IMR-90 (cell line): ENCODE measurements around the gene NPAS3. TPM values are rescaled to one million over a fixed set of nuclear protein-coding genes. Genes with fewer than 3 reads are reported as not detected.

Experiments used
- ATAC-seq: fragments of 200-7000 bp; cut with Tn5 transposase; 2 replicates; pipeline ENCODE4 v1.9.1; 2020; ENCODE audit warnings: low read depth, mild to moderate bottlenecking, moderate library complexity
- BruUV-seq: library from RNA; stranded (reverse); fragments of 400-500 nt; replicated peaks from 2 replicates; lab custom pipeline; 2021; lab: Mats Ljungman, UMichigan
- CTCF ChIA-PET: fragments of 300-600 bp; formaldehyde crosslinking; extraction: SDS; loops from one replicate; lab custom pipeline; 2021; ENCODE audit warnings: antibody characterized with exemption; lab: Yijun Ruan, JAX
- POLR2A ChIA-PET: fragments of 300-600 bp; sonication (Branson Sonifier 250); formaldehyde crosslinking; loops from one replicate; lab custom pipeline; 2022; ENCODE audit warnings: antibody characterized with exemption; ENCODE audit not compliant: unreplicated experiment; lab: Charles Lee
- DNase-seq: peaks from one replicate; pipeline ENCODE4 v3.0.0; 2013
- H2AFZ ChIP-seq: replicated peaks from 2 replicates; pipeline ENCODE3; 2013; ENCODE audit warnings: low read length, mild to moderate bottlenecking; ENCODE audit not compliant: poor library complexity
- H2AK5ac ChIP-seq: 2 replicates; pipeline ENCODE4 v1.6.1; 2013; ENCODE audit warnings: low read depth, low read length, inconsistent platforms
- H2AK9ac ChIP-seq: replicated peaks from 2 replicates; pipeline ENCODE3; 2013; ENCODE audit warnings: mild to moderate bottlenecking, low read depth, low read length, moderate library complexity; ENCODE audit not compliant: poor library complexity
- H2BK120ac ChIP-seq: 2 replicates; pipeline ENCODE4 v1.6.1; 2013; ENCODE audit warnings: low read depth, low read length, inconsistent platforms
- H2BK15ac ChIP-seq: 3 replicates; pipeline ENCODE4 v1.6.1; 2013; ENCODE audit warnings: low read depth, low read length, inconsistent platforms
- H2BK20ac ChIP-seq: 2 replicates; pipeline ENCODE4 v1.6.1; 2013; ENCODE audit warnings: low read depth, mild to moderate bottlenecking, inconsistent platforms, low read length, moderate library complexity
- H2BK5ac ChIP-seq: 2 replicates; pipeline ENCODE4 v1.6.1; 2013; ENCODE audit warnings: mild to moderate bottlenecking, low read depth, low read length, inconsistent platforms; ENCODE audit not compliant: poor library complexity, severe bottlenecking
- H3K14ac ChIP-seq: replicated peaks from 2 replicates; pipeline ENCODE4 v1.6.1; 2013; ENCODE audit warnings: low read depth, low read length, inconsistent platforms
- H3K18ac ChIP-seq: 2 replicates; pipeline ENCODE4 v1.6.1; 2013; ENCODE audit warnings: low read depth, low read length, control low read depth
- H3K23ac ChIP-seq: 2 replicates; pipeline ENCODE4 v1.6.1; 2013; ENCODE audit warnings: low read depth, low read length, inconsistent platforms
- H3K27ac ChIP-seq: 2 replicates; pipeline ENCODE4 v1.5.1; 2013; ENCODE audit warnings: mild to moderate bottlenecking, control low read depth, low read length; ENCODE audit not compliant: insufficient read depth
- H3K27me3 ChIP-seq: 2 replicates; pipeline ENCODE4 v1.6.1; 2013; ENCODE audit warnings: low read length; ENCODE audit not compliant: control insufficient read depth, insufficient read depth
- H3K36me3 ChIP-seq: 2 replicates; pipeline ENCODE4 v1.6.1; 2013; ENCODE audit warnings: low read length, mixed read lengths; ENCODE audit not compliant: control insufficient read depth, insufficient read depth
- H3K4ac ChIP-seq: 2 replicates; pipeline ENCODE4 v1.6.1; 2013; ENCODE audit warnings: low read depth, low read length, inconsistent platforms
- H3K4me1 ChIP-seq: 2 replicates; pipeline ENCODE4 v1.6.1; 2013; ENCODE audit warnings: low read length, mixed read lengths; ENCODE audit not compliant: control insufficient read depth, insufficient read depth
- H3K4me2 ChIP-seq: 2 replicates; pipeline ENCODE4 v1.6.1; 2013; ENCODE audit warnings: low read depth, mild to moderate bottlenecking, control low read depth, low read length, moderate library complexity
- H3K4me3 ChIP-seq: 2 replicates; pipeline ENCODE4 v1.5.1; 2013; ENCODE audit warnings: low read depth, mild to moderate bottlenecking, control low read depth, low read length, moderate library complexity; ENCODE audit not compliant: insufficient read depth
- H3K56ac ChIP-seq: 2 replicates; pipeline ENCODE4 v1.6.1; 2013; ENCODE audit warnings: low read length, inconsistent platforms; ENCODE audit not compliant: insufficient read depth; ENCODE audit errors: extremely low read depth
- H3K79me1 ChIP-seq, 2 experiments: 2 replicates each; pipeline ENCODE4 v1.6.1; 2013; ENCODE audit warnings: low read length in 2 of 2, inconsistent platforms in 1 of 2, low read depth in 1 of 2
- H3K9ac ChIP-seq: 2 replicates; pipeline ENCODE4 v1.6.1; 2013; ENCODE audit warnings: low read depth, low read length, control low read depth
- H3K9me1 ChIP-seq: 2 replicates; pipeline ENCODE4 v1.6.1; 2013; ENCODE audit warnings: low read length, inconsistent platforms; ENCODE audit not compliant: insufficient read depth
- H3K9me3 ChIP-seq: 2 replicates; pipeline ENCODE4 v1.6.1; 2013; ENCODE audit warnings: low read length; ENCODE audit not compliant: control insufficient read depth, insufficient read depth
- H4K20me1 ChIP-seq: 2 replicates; pipeline ENCODE4 v1.6.1; 2013; ENCODE audit warnings: low read length, inconsistent platforms; ENCODE audit not compliant: insufficient read depth
- H4K5ac ChIP-seq: 2 replicates; pipeline ENCODE4 v1.6.1; 2013; ENCODE audit warnings: mild to moderate bottlenecking, low read depth, low read length, control low read depth
- H4K8ac ChIP-seq, 2 experiments: 2 replicates each; pipeline ENCODE4 v1.6.1; 2013; ENCODE audit warnings: low read depth in 2 of 2, low read length in 2 of 2, control low read depth in 1 of 2, inconsistent platforms in 1 of 2
- H4K91ac ChIP-seq: 2 replicates; pipeline ENCODE4 v1.6.1; 2013; ENCODE audit warnings: low read depth, low read length, inconsistent platforms; ENCODE audit not compliant: insufficient read depth
- CHD1 ChIP-seq: IDR thresholded peaks from 2 replicates; pipeline ENCODE4 v1.6.1; 2012; ENCODE audit warnings: low read depth, low read length, improper control_type of control experiment
- MXI1 ChIP-seq: IDR thresholded peaks from 2 replicates; pipeline ENCODE4 v1.6.1; 2012; ENCODE audit warnings: low read depth, mild to moderate bottlenecking, low read length, moderate library complexity, borderline replicate concordance
- POLR2A ChIP-seq: IDR thresholded peaks from 2 replicates; pipeline ENCODE4 v1.6.1; 2012; ENCODE audit warnings: mild to moderate bottlenecking, low read depth, low read length
- RAD21 ChIP-seq: IDR thresholded peaks from 2 replicates; pipeline ENCODE4 v1.6.1; 2012; ENCODE audit warnings: low read length, improper control_type of control experiment
- RCOR1 ChIP-seq: IDR thresholded peaks from 2 replicates; pipeline ENCODE4 v1.6.1; 2012; ENCODE audit warnings: mild to moderate bottlenecking, low read length, improper control_type of control experiment; ENCODE audit not compliant: insufficient replicate concordance
- USF2 ChIP-seq: fragments of 150-350 bp; IDR thresholded peaks from 2 replicates; pipeline ENCODE4 v1.6.1; 2017; ENCODE audit warnings: mild to moderate bottlenecking, antibody characterized with exemption, low read length, low read depth
- WGBS, 2 experiments: methylation state at CpG; one replicate each; pipeline versions ENCODE4 v1.1.5 to v1.1.7; 2013; ENCODE audit warnings: missing lambda C conversion rate in 2 of 2; ENCODE audit not compliant: insufficient read length in 1 of 2; ENCODE audit errors: extremely low coverage in 2 of 2; 5-methylcytosine and 5-hydroxymethylcytosine counted together
- dilution Hi-C: fragments of 300-500 bp; cut with HindIII; formaldehyde crosslinking; loops from one replicate; pipeline ENCODE4 v1.14.3; 2018; ENCODE audit warnings: low sequenced_read_pairs; ENCODE audit not compliant: unreplicated experiment
- in situ Hi-C: fragments of 300-500 bp; cut with MboI; formaldehyde crosslinking; loops from 3 replicates; pipeline ENCODE4 v1.14.3; 2019; ENCODE audit warnings: low sequenced_read_pairs, inconsistent platforms, mixed read lengths
- intact Hi-C: fragments of 100-400 bp; cut with micrococcal nuclease; formaldehyde crosslinking; loops from 2 replicates; pipeline ENCODE4 v1.10.0; 2022
- polyA plus RNA-seq, 3 experiments: library from polyadenylated mRNA; depleted of rRNA; stranded (reverse); fragments of >200 nt; gene quantifications; 2 replicates each; pipeline ENCODE4 v1.2.3, GENCODE V29; 2012; ENCODE audit warnings: low replicate concordance in 1 of 3
- total RNA-seq: library from RNA; depleted of rRNA; stranded (reverse); fragments of >200 nt; gene quantifications from 2 replicates; pipeline ENCODE4 v1.2.3, GENCODE V29; 2012

Gene NPAS3
- total and polyA plus RNA-seq, 2 of the 4 experiments (the other 2 are of a cell fraction) = not detected

DNA sequence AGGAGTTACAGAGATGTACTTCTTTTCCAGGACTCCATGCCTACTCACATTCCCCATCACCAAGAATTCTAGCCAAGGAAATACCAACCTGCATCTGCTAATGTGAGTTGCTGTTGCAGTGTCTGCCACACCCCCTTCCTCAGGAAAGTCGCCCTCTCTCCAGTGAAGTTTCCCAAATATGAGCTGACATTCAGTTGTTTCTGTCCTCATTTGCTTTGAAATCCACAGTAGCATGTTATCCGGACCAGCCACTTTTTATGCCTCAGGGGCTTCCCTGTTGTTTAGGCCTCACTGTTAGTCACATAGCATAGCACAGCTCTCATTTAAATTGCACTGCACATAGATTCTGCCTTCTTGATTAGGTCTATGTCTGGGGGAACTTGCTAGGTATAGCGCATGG, 799.8 kb downstream of the NPAS3 start:
- dilution Hi-C loops (no loop called here), intact Hi-C loops (no loop called here), in situ Hi-C loops (no loop called here)
- H2BK120ac ChIP-seq = no peak overlapping the region
- H2BK15ac ChIP-seq = no peak overlapping the region
- TF ChIP-seq POLR2A (no peak), MXI1 (no peak), RAD21 (no peak), RCOR1 (no peak), USF2 (no peak), CHD1 (no peak)
- DNase-seq (no peak), ATAC-seq (no peak)
- no peaks in the 10 kb centered on the region for H3K36me3 ChIP-seq
- H3K18ac ChIP-seq = no peak overlapping the region
- H3K27me3 ChIP-seq = no peaks in the 10 kb centered on the region
- no peak overlapping the region for H2AFZ ChIP-seq
- H3K23ac ChIP-seq = no peak overlapping the region
- H2BK20ac ChIP-seq = no peak overlapping the region
- 86% methylated on average over 1 of the region's 3 CpGs; no CpG with 5 or more reads in 1 of the 2 experiments for WGBS, 2 experiments
- H4K91ac ChIP-seq = no peak overlapping the region
- no TSS peak for BruUV-seq
- H2AK9ac ChIP-seq = no peak overlapping the region
- H2BK5ac ChIP-seq = no peak overlapping the region
- ChIA-PET CTCF (interaction anchor here (0.6 kb wide), 1 partner anchor 1626 kb away, joined by 3 read pairs; no protein-coding TSS in a partner anchor), POLR2A (no interaction called here)
- no peak overlapping the region for H3K4ac ChIP-seq
- H3K79me1 ChIP-seq = no peaks in the 10 kb centered on the region
- no peak overlapping the region for H3K4me2 ChIP-seq
- H2AK5ac ChIP-seq = no peak overlapping the region
- H3K9ac ChIP-seq = no peak overlapping the region
- no peaks in the 10 kb centered on the region for H3K9me1 ChIP-seq
- no peak overlapping the region for H3K4me3 ChIP-seq
- H3K56ac ChIP-seq = no peak overlapping the region
- no peak overlapping the region for H3K14ac ChIP-seq
- no peak overlapping the region for H4K8ac ChIP-seq
- no peak overlapping the region for H4K5ac ChIP-seq
- H3K9me3 ChIP-seq = no peaks in the 10 kb centered on the region
- H3K4me1 ChIP-seq = no peaks in the 10 kb centered on the region
- H3K27ac ChIP-seq = no peak overlapping the region
- H4K20me1 ChIP-seq = no peaks in the 10 kb centered on the region
